NCI-H2081 (cell line): Measurements from ENCODE around the gene MFSD6.
"Not testable (repeated sequence)": the region's sequence is repeated elsewhere in the genome, so short reads cannot be mapped to it uniquely, and the experiment has no call there.

Source experiments
- DNase-seq, 2 experiments: peaks; one replicate each; lab custom pipeline; 2025; lab: John Stamatoyannopoulos, UW

MFSD6 gene

GRCh38 chr2:190465060-190465459 is 56.9 kb downstream of the MFSD6 start:
- no peak for DNase-seq

GRCh38 chr2:190466819-190467446 is 58.8 kb downstream of the MFSD6 start:
- DNase-seq = peak; percentile 46 to 80

- DNase-seq = peak; percentile 35 to 77
Observed at GRCh38 chr2:190467575-190468083, 59.5 kb downstream of the MFSD6 start.

GRCh38 chr2:190468354-190468753 is 60.2 kb downstream of the MFSD6 start:
- DNase-seq = peak in 1 of 2 experiments; percentile 44

- DNase-seq = peak; percentile 95 to 98
Observed at GRCh38 chr2:190468814-190469569, 60.8 kb downstream of the MFSD6 start.

GRCh38 chr2:190469771-190470170 is 61.6 kb downstream of the MFSD6 start:
- peak; percentile 91 to 96 for DNase-seq

- DNase-seq = no peak
Observed at GRCh38 chr2:190470256-190470826, 62.2 kb downstream of the MFSD6 start.

- DNase-seq = peak in 1 of 2 experiments; percentile 37
Observed at GRCh38 chr2:190477661-190478454, 69.7 kb downstream of the MFSD6 start.

GRCh38 chr2:190478572-190479195 is 70.5 kb downstream of the MFSD6 start:
- no peak for DNase-seq

- DNase-seq = no peak
Observed at GRCh38 chr2:190481339-190481738, 73.2 kb downstream of the MFSD6 start.

- DNase-seq = no peak
Observed at GRCh38 chr2:190482451-190482850, 74.3 kb downstream of the MFSD6 start.

GRCh38 chr2:190486037-190486623 is 78.0 kb downstream of the MFSD6 start:
- no peak for DNase-seq

- DNase-seq = no peak
Observed at GRCh38 chr2:190488516-190489233, 80.5 kb downstream of the MFSD6 start.

GRCh38 chr2:190489475-190489874 is 81.3 kb downstream of the MFSD6 start:
- DNase-seq = no peak

GRCh38 chr2:190490502-190490901 is 82.3 kb downstream of the MFSD6 start:
- DNase-seq = no peak

- DNase-seq = no peak
Observed at GRCh38 chr2:190493095-190493494, 84.9 kb downstream of the MFSD6 start.

- DNase-seq = not testable (repeated sequence)
Observed at GRCh38 chr2:190494600-190495227, 86.6 kb downstream of the MFSD6 start.

GRCh38 chr2:190497428-190497827 is 89.3 kb downstream of the MFSD6 start:
- DNase-seq = no peak

- no peak for DNase-seq
Observed at GRCh38 chr2:190499273-190499672, 91.1 kb downstream of the MFSD6 start.

GRCh38 chr2:190500054-190500502 is 91.9 kb downstream of the MFSD6 start:
- no peak for DNase-seq
